Fibroblast of lung (primary cell): ENCODE data around the gene CALY. TPM values are rescaled to one million over a fixed set of nuclear protein-coding genes. Genes with fewer than 3 reads are reported as not detected.

Experiments
- DNase-seq, 2 donors: peaks; one replicate each; pipeline versions ENCODE4 v3.0.0 to v3.0.0-alpha.2; 2010; ENCODE audit warnings: low read depth in 2 of 2
- H2AFZ ChIP-seq: 2 replicates; pipeline ENCODE4 v1.5.1; 2012; ENCODE audit warnings: low read length, control low read depth, inconsistent platforms
- H3K27ac ChIP-seq: 2 replicates; pipeline ENCODE4 v1.5.1; 2011; ENCODE audit warnings: low read length, control low read depth; ENCODE audit not compliant: insufficient read depth
- H3K27me3 ChIP-seq: 2 replicates; pipeline ENCODE4 v1.5.1; 2011; ENCODE audit warnings: mild to moderate bottlenecking, low read length; ENCODE audit not compliant: control insufficient read depth, insufficient read depth
- H3K36me3 ChIP-seq: 2 replicates; pipeline ENCODE4 v1.5.1; 2011; ENCODE audit warnings: low read length; ENCODE audit not compliant: control insufficient read depth, insufficient read depth
- H3K4me1 ChIP-seq: 2 replicates; pipeline ENCODE4 v1.5.1; 2011; ENCODE audit warnings: low read length; ENCODE audit not compliant: control insufficient read depth, insufficient read depth; ENCODE audit errors: extremely low read depth
- H3K4me2 ChIP-seq: 2 replicates; pipeline ENCODE4 v1.5.1; 2011; ENCODE audit warnings: low read length, control low read depth; ENCODE audit not compliant: insufficient read depth; ENCODE audit errors: extremely low read depth
- H3K4me3 ChIP-seq, 4 experiments: fragments of 200-600 bp in 1 of 4; sonication (generic) in 1 of 4; replicated peaks in 1 of 4; 2 replicates each; pipeline ENCODE4 v1.5.1; 2011 to 2016; ENCODE audit warnings: low read length in 4 of 4, low read depth in 3 of 4, mild to moderate bottlenecking in 3 of 4, control low read depth in 2 of 4, inconsistent platforms in 1 of 4, mixed read lengths in 1 of 4; ENCODE audit not compliant: insufficient read depth in 1 of 4; ENCODE audit errors: control extremely low read depth in 1 of 4
- H3K79me2 ChIP-seq: 2 replicates; pipeline ENCODE4 v1.5.1; 2012; ENCODE audit warnings: mild to moderate bottlenecking, low read length, inconsistent platforms; ENCODE audit not compliant: control insufficient read depth, insufficient read depth
- H3K9ac ChIP-seq: 2 replicates; pipeline ENCODE4 v1.5.1; 2011; ENCODE audit warnings: mild to moderate bottlenecking, low read length, control low read depth; ENCODE audit not compliant: insufficient read depth
- H3K9me3 ChIP-seq: 2 replicates; pipeline ENCODE4 v1.5.1; 2012; ENCODE audit warnings: low read depth, low read length; ENCODE audit not compliant: control insufficient read depth, insufficient read depth
- H4K20me1 ChIP-seq: 2 replicates; pipeline ENCODE4 v1.5.1; 2011; ENCODE audit warnings: low read length; ENCODE audit not compliant: control insufficient read depth, insufficient read depth; ENCODE audit errors: extremely low read depth
- EZH2 ChIP-seq: IDR thresholded peaks from 2 replicates; pipeline ENCODE4 v1.5.1; 2012; ENCODE audit warnings: low read length, control low read depth, mild to moderate bottlenecking; ENCODE audit errors: missing control alignments
- polyA plus RNA-seq, 2 donors: library from polyadenylated mRNA; depleted of rRNA in 1 of 2; stranded (reverse) in 1 of 2; unstranded in 1 of 2; fragments of >200 nt; gene quantifications; 2 replicates each; pipeline ENCODE4 v1.2.1, GENCODE V29; 2011 to 2012; ENCODE audit warnings: missing spikeins in 1 of 2
- total RNA-seq: library from RNA; depleted of rRNA; stranded (reverse); fragments of >200 nt; gene quantifications from 2 replicates; pipeline ENCODE4 v1.2.1, GENCODE V29; 2014
- TF ChIP-seq, protein P1 (sequence below), 2 donors: IDR thresholded peaks in 1 of 2; conservative IDR thresholded peaks in 1 of 2; 1 replicate in 1 of 2; 2 replicates in 1 of 2; pipeline ENCODE4 v1.5.1; 2011 to 2012; ENCODE audit warnings: low read length in 2 of 2, control low read depth in 1 of 2, inconsistent platforms in 1 of 2, low read depth in 1 of 2, mild to moderate bottlenecking in 1 of 2

Gene CALY
- total and polyA plus RNA-seq, 2 donors (not counting 1 experiment from before 2014, with no cell fraction given), result not detected

DNA sequence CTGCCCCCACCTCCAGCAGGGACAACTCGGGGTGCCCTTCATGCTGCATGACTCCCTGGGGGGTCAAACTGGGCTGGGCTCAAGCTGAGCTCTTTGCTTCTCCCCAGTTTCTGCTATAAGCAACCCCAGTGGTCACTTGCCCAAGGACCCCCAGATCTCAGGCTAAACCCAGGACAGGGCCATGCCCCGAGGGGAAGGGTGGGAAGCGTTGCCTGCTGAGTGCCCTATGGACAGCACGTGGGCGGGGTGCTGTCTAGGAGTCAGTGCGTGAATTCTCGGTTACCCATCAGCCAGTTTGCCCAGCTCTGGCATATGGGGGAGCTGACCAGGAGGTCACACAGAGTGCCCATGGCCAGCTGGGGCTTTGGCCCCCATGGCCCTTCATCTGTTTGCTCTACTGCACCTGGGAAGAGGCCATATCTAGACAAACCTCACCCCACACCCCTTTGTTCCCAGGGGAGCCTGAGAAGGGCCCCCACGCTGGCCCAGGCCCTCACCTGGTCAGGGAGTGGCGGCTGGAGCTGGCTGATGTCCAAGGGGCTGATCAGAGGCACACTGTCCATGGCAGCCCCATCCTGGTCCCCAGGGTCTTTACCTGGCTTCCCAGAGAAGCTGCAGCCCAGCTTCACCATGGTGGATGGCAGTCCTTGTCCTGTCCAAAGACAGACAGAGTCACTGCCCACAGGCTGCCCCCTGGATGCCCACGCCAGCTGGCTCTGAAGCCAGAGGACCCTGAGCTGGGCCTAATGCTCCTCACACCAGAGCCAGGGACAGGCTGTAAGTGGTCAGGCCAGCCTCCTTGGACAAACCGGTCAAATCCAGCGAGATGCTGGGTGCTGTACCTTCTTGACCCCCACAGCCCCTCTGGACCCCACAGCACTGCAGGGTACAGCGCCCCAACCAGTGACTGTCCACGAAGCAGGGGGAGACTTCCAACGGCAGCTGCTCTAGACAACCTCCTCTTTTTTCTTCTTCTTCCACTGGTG is 8.0 kb downstream of the CALY start:
- Histone ChIP-seq H3K4me2 (no peak overlapping the region), H3K4me3 (no peak overlapping the region), H3K27me3 (peaks cover 24% of the 10 kb centered on the region), H3K27ac (no peak overlapping the region), H3K9ac (no peak overlapping the region), H3K79me2 (no peaks in the 10 kb centered on the region), H3K9me3 (no peaks in the 10 kb centered on the region), H4K20me1 (no peaks in the 10 kb centered on the region), H3K36me3 (no peaks in the 10 kb centered on the region), H2AFZ (no peak overlapping the region), H3K4me1 (peaks cover 9% of the 10 kb centered on the region)
- no peak for DNase-seq
- no peak for TF ChIP-seq EZH2
- TF ChIP-seq, protein P1, sequence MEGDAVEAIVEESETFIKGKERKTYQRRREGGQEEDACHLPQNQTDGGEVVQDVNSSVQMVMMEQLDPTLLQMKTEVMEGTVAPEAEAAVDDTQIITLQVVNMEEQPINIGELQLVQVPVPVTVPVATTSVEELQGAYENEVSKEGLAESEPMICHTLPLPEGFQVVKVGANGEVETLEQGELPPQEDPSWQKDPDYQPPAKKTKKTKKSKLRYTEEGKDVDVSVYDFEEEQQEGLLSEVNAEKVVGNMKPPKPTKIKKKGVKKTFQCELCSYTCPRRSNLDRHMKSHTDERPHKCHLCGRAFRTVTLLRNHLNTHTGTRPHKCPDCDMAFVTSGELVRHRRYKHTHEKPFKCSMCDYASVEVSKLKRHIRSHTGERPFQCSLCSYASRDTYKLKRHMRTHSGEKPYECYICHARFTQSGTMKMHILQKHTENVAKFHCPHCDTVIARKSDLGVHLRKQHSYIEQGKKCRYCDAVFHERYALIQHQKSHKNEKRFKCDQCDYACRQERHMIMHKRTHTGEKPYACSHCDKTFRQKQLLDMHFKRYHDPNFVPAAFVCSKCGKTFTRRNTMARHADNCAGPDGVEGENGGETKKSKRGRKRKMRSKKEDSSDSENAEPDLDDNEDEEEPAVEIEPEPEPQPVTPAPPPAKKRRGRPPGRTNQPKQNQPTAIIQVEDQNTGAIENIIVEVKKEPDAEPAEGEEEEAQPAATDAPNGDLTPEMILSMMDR (conservative IDR thresholded peaks at IDR 0.05 in 1 of 2, IDR thresholded peaks at IDR 0.05 in 1 of 2; ENCODE audit: low read depth in 1 of 2, low read length in 2 of 2), result no peak

DNA sequence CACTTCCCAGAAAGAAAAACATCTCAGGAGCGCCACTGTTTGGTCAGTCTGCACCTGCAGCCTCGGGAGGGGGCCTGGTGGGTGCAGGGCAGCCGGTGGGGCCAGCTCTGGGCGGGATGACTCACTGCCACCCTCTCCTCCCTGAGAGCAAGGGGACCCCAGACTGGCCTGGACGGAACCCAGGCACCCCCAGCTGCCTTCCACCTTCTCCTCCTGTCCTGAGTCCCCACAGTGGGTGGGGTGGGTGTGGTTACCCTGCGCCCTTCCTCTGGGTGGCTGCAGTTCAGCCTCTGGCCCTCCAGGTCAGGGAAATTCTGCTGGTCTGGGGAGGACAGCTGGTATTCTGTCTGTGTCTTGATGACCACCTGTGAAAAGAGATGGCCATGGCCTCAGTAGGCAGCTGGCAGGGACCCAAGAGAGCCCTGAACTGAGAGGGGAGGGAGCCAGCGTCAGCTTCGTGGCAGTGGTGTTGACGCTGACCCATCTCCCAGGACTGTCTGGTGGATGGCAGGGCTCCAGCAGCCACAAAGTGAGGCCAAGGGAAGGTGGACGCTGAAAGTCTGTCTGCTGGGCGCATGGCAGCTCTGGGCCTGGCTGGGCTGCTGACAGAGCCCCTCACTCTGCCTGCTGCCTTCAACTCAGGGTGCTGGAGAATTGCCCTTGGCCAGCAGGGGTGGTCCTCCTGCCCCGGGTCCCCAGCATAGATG is 8.9 kb downstream of the CALY start:
- no peak overlapping the region for H3K4me3 ChIP-seq
- peak in 1 of 2 donors; percentile 36 for DNase-seq
- H3K4me1 ChIP-seq, result peaks cover 9% of the 10 kb centered on the region
- no peak for TF ChIP-seq EZH2
- TF ChIP-seq, protein P1 (conservative IDR thresholded peaks at IDR 0.05 in 1 of 2, IDR thresholded peaks at IDR 0.05 in 1 of 2; ENCODE audit: low read depth in 1 of 2, low read length in 2 of 2), result no peak
- H4K20me1 ChIP-seq, result no peaks in the 10 kb centered on the region
- H2AFZ ChIP-seq, result no peak overlapping the region
- no peak overlapping the region for H3K9ac ChIP-seq
- H3K27ac ChIP-seq, result no peak overlapping the region
- H3K4me2 ChIP-seq, result no peak overlapping the region
- no peaks in the 10 kb centered on the region for H3K9me3 ChIP-seq
- peaks cover 22% of the 10 kb centered on the region for H3K27me3 ChIP-seq
- no peaks in the 10 kb centered on the region for H3K79me2 ChIP-seq
- H3K36me3 ChIP-seq, result no peaks in the 10 kb centered on the region
